Panc1 (cell line): Measurements from ENCODE around the gene GABRR2. TPM values are rescaled to one million over a fixed set of nuclear protein-coding genes. Genes with fewer than 3 reads are reported as not detected.

Experiments used
- ATAC-seq: fragments of 200-7000 bp; cut with Tn5 transposase; 2 replicates; pipeline ENCODE4 v1.9.1; 2020; ENCODE audit warnings: mild to moderate bottlenecking, moderate library complexity
- BruUV-seq: library from RNA; stranded (reverse); fragments of 400-500 nt; replicated peaks from 2 replicates; lab custom pipeline; 2021; lab: Mats Ljungman, UMichigan
- CTCF ChIA-PET: fragments of 300-600 bp; sonication (Branson Sonifier 250); formaldehyde crosslinking; loops from one replicate; lab custom pipeline; 2022; ENCODE audit warnings: antibody characterized with exemption; lab: Charles Lee
- POLR2A ChIA-PET: fragments of 300-600 bp; sonication (Branson Sonifier 250); formaldehyde crosslinking; loops from one replicate; lab custom pipeline; 2022; ENCODE audit warnings: antibody characterized with exemption; lab: Charles Lee
- DNase-seq: peaks from one replicate; pipeline ENCODE4 v3.0.0-alpha.2; 2010; ENCODE audit warnings: low read depth, low spot score
- H3K27ac ChIP-seq: 2 replicates; pipeline ENCODE4 v1.5.1; 2011; ENCODE audit warnings: mild to moderate bottlenecking, low read length, inconsistent platforms
- H3K27me3 ChIP-seq: fragments of 200-500 bp; sonication (Bioruptor generic); 2 replicates; pipeline ENCODE4 v1.6.0; 2014; ENCODE audit warnings: low read length, inconsistent platforms; ENCODE audit not compliant: control insufficient read depth, insufficient read depth
- H3K36me3 ChIP-seq: fragments of 200-500 bp; sonication (Bioruptor generic); 2 replicates; pipeline ENCODE4 v1.5.1; 2014; ENCODE audit warnings: inconsistent platforms, mild to moderate bottlenecking, low read length, moderate library complexity; ENCODE audit not compliant: control insufficient read depth, insufficient read depth
- H3K4me1 ChIP-seq: 2 replicates; pipeline ENCODE4 v1.5.1; 2011; ENCODE audit warnings: inconsistent platforms, mild to moderate bottlenecking, low read length, moderate library complexity; ENCODE audit not compliant: control insufficient read depth, insufficient read depth
- H3K4me3 ChIP-seq, 2 experiments: 2 replicates each; pipeline ENCODE4 v1.5.1; 2011 to 2012; ENCODE audit warnings: low read depth in 2 of 2, low read length in 2 of 2, mild to moderate bottlenecking in 2 of 2, inconsistent platforms in 1 of 2, moderate library complexity in 1 of 2
- H3K9me3 ChIP-seq: fragments of 200-500 bp; sonication (Bioruptor generic); 2 replicates; pipeline ENCODE4 v1.5.1; 2014; ENCODE audit warnings: low read depth, mild to moderate bottlenecking, inconsistent platforms, low read length, moderate library complexity; ENCODE audit not compliant: control insufficient read depth, insufficient read depth
- POLR2AphosphoS5 ChIP-seq: IDR thresholded peaks from 2 replicates; pipeline ENCODE4 v1.6.1; 2012; ENCODE audit warnings: mild to moderate bottlenecking, low read depth, low read length, moderate library complexity
- SIN3A ChIP-seq: IDR thresholded peaks from 2 replicates; pipeline ENCODE4 v1.6.1; 2012; ENCODE audit warnings: low read depth, mild to moderate bottlenecking, low read length, moderate library complexity, borderline replicate concordance; ENCODE audit not compliant: insufficient read depth
- TCF7L2 ChIP-seq: IDR thresholded peaks from 2 replicates; pipeline ENCODE4 v1.6.1; 2011; ENCODE audit warnings: mild to moderate bottlenecking, low read depth, low read length, inconsistent platforms
- in situ Hi-C: cut with HindIII; loops from 2 replicates; pipeline ENCODE4 v1.10.0; 2016; ENCODE audit warnings: low sequenced_read_pairs, low pct_unique_long_range_greater_than_20kb
- intact Hi-C: fragments of 100-400 bp; cut with micrococcal nuclease; formaldehyde crosslinking; loops from one replicate; pipeline ENCODE4 v1.10.0; 2022; ENCODE audit not compliant: unreplicated experiment
- total RNA-seq: library from RNA; stranded (reverse); gene quantifications from one replicate; pipeline ENCODE4 v1.2.1, GENCODE V29; 2021; ENCODE audit not compliant: unreplicated experiment
- TF ChIP-seq, protein P1 (sequence below), 2 experiments: IDR thresholded peaks; 2 replicates each; pipeline ENCODE4 v1.6.1; 2011 to 2012; ENCODE audit warnings: low read depth in 2 of 2, control low read depth in 1 of 2, low read length in 1 of 2, mild to moderate bottlenecking in 1 of 2, moderate library complexity in 1 of 2; ENCODE audit not compliant: insufficient read depth in 1 of 2
- TF ChIP-seq, protein P2 (sequence below): fragments of 450-650 bp; IDR thresholded peaks from 2 replicates; pipeline ENCODE4 v1.5.1; 2017; ENCODE audit warnings: mild to moderate bottlenecking

GABRR2 gene
- total RNA-seq, 1 experiment from 2014 or later: 0.18 TPM

DNA sequence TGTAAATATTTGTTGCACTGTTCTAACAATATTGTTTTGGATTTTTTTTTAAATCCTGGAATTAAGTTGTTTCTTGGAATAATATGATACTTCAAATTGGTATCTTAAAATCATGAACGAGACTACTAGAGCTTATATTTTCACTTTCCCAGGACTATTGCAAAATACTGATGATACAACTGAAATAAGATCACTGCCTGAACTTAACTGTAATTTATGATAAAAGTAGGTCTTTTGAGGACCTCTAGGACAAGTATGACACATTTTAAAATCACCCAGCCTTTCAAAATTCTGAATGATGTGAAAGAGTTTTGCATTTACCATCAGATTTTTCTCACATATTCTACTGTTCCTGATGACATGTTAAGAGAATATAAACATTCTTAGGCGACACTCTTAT, 46.1 kb upstream of the GABRR2 start:
- ChIA-PET CTCF (no interaction called here), POLR2A (no interaction called here)
- TF ChIP-seq, protein P1, sequence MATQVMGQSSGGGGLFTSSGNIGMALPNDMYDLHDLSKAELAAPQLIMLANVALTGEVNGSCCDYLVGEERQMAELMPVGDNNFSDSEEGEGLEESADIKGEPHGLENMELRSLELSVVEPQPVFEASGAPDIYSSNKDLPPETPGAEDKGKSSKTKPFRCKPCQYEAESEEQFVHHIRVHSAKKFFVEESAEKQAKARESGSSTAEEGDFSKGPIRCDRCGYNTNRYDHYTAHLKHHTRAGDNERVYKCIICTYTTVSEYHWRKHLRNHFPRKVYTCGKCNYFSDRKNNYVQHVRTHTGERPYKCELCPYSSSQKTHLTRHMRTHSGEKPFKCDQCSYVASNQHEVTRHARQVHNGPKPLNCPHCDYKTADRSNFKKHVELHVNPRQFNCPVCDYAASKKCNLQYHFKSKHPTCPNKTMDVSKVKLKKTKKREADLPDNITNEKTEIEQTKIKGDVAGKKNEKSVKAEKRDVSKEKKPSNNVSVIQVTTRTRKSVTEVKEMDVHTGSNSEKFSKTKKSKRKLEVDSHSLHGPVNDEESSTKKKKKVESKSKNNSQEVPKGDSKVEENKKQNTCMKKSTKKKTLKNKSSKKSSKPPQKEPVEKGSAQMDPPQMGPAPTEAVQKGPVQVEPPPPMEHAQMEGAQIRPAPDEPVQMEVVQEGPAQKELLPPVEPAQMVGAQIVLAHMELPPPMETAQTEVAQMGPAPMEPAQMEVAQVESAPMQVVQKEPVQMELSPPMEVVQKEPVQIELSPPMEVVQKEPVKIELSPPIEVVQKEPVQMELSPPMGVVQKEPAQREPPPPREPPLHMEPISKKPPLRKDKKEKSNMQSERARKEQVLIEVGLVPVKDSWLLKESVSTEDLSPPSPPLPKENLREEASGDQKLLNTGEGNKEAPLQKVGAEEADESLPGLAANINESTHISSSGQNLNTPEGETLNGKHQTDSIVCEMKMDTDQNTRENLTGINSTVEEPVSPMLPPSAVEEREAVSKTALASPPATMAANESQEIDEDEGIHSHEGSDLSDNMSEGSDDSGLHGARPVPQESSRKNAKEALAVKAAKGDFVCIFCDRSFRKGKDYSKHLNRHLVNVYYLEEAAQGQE (IDR thresholded peaks at IDR 0.05; ENCODE audit: insufficient read depth in 1 of 2, low read depth in 2 of 2, low read length in 1 of 2): no peak
- TF ChIP-seq, protein P2, sequence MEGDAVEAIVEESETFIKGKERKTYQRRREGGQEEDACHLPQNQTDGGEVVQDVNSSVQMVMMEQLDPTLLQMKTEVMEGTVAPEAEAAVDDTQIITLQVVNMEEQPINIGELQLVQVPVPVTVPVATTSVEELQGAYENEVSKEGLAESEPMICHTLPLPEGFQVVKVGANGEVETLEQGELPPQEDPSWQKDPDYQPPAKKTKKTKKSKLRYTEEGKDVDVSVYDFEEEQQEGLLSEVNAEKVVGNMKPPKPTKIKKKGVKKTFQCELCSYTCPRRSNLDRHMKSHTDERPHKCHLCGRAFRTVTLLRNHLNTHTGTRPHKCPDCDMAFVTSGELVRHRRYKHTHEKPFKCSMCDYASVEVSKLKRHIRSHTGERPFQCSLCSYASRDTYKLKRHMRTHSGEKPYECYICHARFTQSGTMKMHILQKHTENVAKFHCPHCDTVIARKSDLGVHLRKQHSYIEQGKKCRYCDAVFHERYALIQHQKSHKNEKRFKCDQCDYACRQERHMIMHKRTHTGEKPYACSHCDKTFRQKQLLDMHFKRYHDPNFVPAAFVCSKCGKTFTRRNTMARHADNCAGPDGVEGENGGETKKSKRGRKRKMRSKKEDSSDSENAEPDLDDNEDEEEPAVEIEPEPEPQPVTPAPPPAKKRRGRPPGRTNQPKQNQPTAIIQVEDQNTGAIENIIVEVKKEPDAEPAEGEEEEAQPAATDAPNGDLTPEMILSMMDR: no peak
- TF ChIP-seq TCF7L2: no peak
- TF ChIP-seq SIN3A: no peak
- TF ChIP-seq POLR2AphosphoS5: no peak
- in situ Hi-C loops (no loop called here), intact Hi-C loops (loop anchor here (10.0 kb wide), 1 partner anchor 376 kb away; no protein-coding TSS in a partner anchor)
- no peaks in the 10 kb centered on the region for H3K36me3 ChIP-seq
- BruUV-seq: no TSS peak
- H3K27ac ChIP-seq: no peak overlapping the region
- ATAC-seq (no peak), DNase-seq (no peak)
- H3K27me3 ChIP-seq: no peaks in the 10 kb centered on the region
- 0 out of 2 replicates have a peak, but pooled peaks cover 4% of the 10 kb centered on the region for H3K4me1 ChIP-seq
- H3K4me3 ChIP-seq: no peak overlapping the region
- H3K9me3 ChIP-seq: no peaks in the 10 kb centered on the region

DNA sequence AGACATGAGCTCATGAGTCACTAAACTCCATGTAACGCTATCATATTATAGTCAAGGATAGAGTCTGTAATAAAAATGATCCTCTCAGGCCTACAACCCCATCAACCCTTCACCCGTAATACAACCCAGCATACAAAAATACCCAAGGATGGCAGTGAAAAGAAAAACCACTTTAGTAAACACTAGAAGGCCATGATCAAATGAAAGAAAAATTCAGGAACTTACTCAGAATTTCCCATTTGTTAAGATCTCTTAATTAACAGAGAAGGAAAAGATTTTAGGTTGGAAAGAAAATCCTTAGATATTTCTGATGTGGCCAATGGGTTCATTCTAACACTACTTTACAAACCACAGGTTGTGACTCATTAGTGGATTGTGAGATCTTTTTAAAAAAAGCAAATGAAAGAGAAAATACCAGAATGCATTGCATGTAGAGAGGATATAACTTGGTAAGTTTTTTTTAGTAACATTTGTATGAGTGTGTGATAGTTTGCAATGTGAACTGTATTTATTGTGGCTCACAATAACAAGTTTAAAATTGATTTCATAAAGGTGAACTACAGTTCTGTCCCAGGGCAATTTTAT, 45.4 kb upstream of the GABRR2 start:
- H3K27ac ChIP-seq: no peak overlapping the region
- intact Hi-C loops (loop anchor here (10.0 kb wide), 1 partner anchor 376 kb away; no protein-coding TSS in a partner anchor), in situ Hi-C loops (no loop called here)
- DNase-seq (no peak), ATAC-seq (no peak)
- TF ChIP-seq TCF7L2: no peak
- TF ChIP-seq SIN3A: no peak
- no peak for TF ChIP-seq POLR2AphosphoS5
- TF ChIP-seq, protein P1 (IDR thresholded peaks at IDR 0.05; ENCODE audit: insufficient read depth in 1 of 2, low read depth in 2 of 2, low read length in 1 of 2): no peak
- TF ChIP-seq, protein P2: no peak
- POLR2A ChIA-PET: no interaction called here
- BruUV-seq: no TSS peak
- no peaks in the 10 kb centered on the region for H3K27me3 ChIP-seq
- CTCF ChIA-PET: no interaction called here
- H3K4me3 ChIP-seq: no peak overlapping the region
- H3K4me1 ChIP-seq: 0 out of 2 replicates have a peak, but pooled peaks cover 4% of the 10 kb centered on the region
- no peaks in the 10 kb centered on the region for H3K36me3 ChIP-seq
- no peaks in the 10 kb centered on the region for H3K9me3 ChIP-seq
